Measurements from ENCODE around the gene USP25. TPM values are rescaled to one million over a fixed set of nuclear protein-coding genes. Genes with fewer than 3 reads are reported as not detected.

Gene USP25, protein sequence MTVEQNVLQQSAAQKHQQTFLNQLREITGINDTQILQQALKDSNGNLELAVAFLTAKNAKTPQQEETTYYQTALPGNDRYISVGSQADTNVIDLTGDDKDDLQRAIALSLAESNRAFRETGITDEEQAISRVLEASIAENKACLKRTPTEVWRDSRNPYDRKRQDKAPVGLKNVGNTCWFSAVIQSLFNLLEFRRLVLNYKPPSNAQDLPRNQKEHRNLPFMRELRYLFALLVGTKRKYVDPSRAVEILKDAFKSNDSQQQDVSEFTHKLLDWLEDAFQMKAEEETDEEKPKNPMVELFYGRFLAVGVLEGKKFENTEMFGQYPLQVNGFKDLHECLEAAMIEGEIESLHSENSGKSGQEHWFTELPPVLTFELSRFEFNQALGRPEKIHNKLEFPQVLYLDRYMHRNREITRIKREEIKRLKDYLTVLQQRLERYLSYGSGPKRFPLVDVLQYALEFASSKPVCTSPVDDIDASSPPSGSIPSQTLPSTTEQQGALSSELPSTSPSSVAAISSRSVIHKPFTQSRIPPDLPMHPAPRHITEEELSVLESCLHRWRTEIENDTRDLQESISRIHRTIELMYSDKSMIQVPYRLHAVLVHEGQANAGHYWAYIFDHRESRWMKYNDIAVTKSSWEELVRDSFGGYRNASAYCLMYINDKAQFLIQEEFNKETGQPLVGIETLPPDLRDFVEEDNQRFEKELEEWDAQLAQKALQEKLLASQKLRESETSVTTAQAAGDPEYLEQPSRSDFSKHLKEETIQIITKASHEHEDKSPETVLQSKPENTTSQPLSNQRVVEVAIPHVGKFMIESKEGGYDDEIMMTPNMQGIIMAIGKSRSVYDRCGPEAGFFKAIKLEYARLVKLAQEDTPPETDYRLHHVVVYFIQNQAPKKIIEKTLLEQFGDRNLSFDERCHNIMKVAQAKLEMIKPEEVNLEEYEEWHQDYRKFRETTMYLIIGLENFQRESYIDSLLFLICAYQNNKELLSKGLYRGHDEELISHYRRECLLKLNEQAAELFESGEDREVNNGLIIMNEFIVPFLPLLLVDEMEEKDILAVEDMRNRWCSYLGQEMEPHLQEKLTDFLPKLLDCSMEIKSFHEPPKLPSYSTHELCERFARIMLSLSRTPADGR
- 10 to 100 TPM; 43.2 to 58.0 TPM for total RNA-seq

DNA sequence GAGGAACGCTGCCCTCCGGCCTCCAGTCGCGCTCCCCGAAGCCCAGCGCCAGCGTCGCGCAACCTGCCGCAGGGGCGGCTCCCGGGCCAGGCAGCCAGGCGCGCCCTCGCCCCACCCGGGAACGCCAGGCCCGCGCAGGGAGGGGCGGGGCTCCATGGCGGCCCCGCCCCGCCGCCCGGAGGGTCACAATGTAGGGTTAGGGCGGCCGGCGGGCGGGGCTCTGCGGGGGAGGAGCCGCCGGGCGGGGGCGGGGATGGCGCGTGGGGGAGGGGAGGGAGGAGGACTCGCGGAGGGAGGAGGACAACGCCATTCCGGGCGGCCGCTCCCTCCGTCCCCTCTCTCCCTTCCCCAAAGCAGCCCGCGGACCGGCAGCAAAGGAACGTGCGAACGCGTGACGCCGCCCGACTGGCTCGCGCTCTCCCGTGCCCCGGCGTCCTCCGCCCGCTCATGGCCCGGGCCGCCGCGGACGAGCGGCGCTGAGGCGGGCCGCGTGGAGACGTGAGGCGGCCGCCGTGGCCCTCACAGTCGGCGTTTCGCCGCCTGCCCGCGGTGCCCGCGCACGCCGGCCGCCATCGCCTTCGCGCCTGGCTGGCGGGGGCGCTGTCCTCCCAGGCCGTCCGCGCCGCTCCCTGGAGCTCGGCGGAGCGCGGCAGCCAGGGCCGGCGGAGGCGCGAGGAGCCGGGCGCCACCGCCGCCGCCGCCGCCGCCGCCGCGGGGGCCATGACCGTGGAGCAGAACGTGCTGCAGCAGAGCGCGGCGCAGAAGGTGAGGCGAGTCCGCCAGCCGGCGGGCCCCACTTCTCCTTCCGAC lies at the start of gene USP25:
TSS of gene USP25 (plus strand) at position 309 of the 810 bp plus-strand sequence. CDS start at position 721, 412 bp downstream.
- Mint-ChIP-seq H3K9me3 (ENCODE audit: low read depth) (no peaks in the 10 kb centered on the region), H3K4me3 (peak within 1 kb of the TSS; percentile 91), H3K36me3 (peaks cover 2% of the 10 kb centered on the region), H3K4me1 (peaks cover 24% of the 10 kb centered on the region), H3K27ac (peak within 1 kb of the TSS; percentile 94), H3K27me3 (peaks cover 9% of the 10 kb centered on the region)
- CTCF ChIA-PET, result no interaction called here
- DNase-seq, result peak; percentile 90
- ATAC-seq, result peak; percentile 83

DNA sequence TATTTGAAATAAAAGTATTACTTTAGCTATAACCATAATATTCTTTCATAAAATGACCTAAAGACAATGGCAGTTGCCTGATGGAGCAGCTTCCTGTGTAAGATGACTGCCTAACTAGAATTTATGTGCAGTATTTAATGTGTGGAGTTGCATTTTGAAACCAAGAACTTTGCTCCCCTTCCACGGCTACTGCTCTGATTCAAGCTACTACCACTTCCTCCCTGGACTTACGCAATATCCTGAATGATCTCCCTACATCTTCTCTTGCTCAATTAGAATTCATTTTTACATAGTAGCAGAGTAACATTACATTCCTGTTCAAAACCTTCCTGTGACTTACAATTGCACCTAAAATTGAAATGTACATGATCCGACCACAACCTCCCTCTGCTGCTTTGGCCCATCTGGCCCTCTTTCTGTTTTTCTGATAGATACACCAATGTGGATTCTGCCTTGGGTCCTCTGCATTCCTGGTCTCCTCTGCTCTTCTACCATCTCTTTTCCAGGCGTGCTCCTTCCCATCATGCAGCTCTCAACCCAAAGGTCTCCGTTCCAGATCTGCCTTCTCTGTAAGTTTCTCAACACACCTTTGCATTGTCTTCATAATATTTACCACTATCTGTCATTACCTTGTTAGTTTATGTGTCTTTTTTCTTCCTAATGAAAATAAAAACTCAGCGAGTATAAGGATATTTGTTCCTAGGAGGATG lies 47.4 kb upstream of the USP25 start:
- Mint-ChIP-seq H3K9me3 (ENCODE audit: low read depth) (no peaks in the 10 kb centered on the region), H3K27ac (peak overlapping the region; percentile 20), H3K4me1 (peaks cover 12% of the 10 kb centered on the region), H3K36me3 (peaks cover 4% of the 10 kb centered on the region), H3K27me3 (no peaks in the 10 kb centered on the region), H3K4me3 (no peak overlapping the region)
- ATAC-seq, result peak; percentile 76
- DNase-seq, result peak; percentile 41
- CTCF ChIA-PET, result no interaction called here

DNA sequence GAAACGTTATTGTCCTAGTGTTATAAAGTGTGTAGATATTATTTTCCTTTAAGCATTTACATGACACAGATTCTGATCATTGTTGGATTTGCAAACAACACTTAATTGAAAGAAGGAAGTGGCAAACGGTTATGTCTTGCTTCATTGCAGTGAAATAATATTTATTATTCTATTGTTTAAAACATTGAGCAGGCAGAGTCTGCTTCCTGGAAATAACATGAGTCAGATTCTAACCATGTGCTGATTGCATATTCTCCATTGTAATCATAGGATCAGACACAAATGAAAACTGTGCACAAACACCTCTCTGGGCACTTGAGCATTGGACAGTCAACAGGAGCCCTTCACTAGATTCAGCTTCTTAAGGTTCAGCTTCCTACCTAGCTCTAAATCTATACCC lies 46.8 kb upstream of the USP25 start:
- H3K27me3 Mint-ChIP-seq, result no peaks in the 10 kb centered on the region
- no peak overlapping the region for H3K4me3 Mint-ChIP-seq
- peaks cover 12% of the 10 kb centered on the region for H3K4me1 Mint-ChIP-seq
- H3K36me3 Mint-ChIP-seq, result peaks cover 4% of the 10 kb centered on the region
- ATAC-seq, result no peak
- DNase-seq, result no peak
- H3K27ac Mint-ChIP-seq, result no peak overlapping the region
- no peaks in the 10 kb centered on the region for H3K9me3 Mint-ChIP-seq (ENCODE audit: low read depth)
- CTCF ChIA-PET, result no interaction called here

DNA sequence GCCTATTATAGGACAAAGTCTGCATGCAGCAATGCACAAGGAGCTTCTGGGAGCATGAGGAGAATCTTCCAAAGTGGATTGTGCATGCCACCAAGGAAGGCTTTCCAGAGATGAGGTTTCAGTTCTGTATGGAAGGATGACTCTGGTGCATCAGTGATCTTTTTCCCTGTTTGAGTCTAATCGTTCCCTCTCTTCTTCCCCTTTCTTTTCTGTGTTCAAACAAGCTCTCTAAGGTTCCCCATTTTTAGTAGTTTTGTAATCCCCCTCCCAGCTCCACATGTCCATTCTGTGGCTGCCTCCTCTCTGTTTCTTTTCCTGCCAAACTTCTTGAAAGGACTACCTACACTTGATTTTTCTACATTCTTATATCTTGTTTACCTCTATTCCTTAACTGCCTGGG lies 43.3 kb upstream of the USP25 start:
- DNase-seq, result no peak
- Mint-ChIP-seq H3K4me1 (peaks cover 21% of the 10 kb centered on the region), H3K4me3 (no peak overlapping the region), H3K27ac (no peak overlapping the region), H3K36me3 (peaks cover 4% of the 10 kb centered on the region), H3K9me3 (ENCODE audit: low read depth) (no peaks in the 10 kb centered on the region), H3K27me3 (no peaks in the 10 kb centered on the region)
- ATAC-seq, result no peak
- CTCF ChIA-PET, result interaction anchor here (1.6 kb wide), 1 partner anchor 18 kb away, joined by 3 read pairs; no protein-coding TSS in a partner anchor

DNA sequence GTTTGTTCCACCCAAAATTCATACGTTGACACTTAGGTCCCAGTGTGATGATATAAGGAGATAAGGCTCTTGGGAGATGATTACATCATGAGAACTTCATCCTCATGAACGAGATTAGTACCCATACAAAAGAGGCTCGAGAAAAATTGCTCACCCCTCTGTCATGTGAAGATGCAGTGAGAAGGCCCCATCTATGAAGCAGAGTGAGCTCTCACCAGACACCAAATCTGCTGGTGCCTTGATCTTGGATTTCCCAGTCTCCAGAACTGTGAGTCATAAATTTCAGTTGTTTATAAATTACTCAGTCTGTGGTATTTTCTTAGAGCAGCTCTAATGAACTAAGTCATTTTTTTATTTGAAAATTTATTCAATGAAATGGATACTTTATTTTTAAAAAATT lies 42.6 kb upstream of the USP25 start:
- no peaks in the 10 kb centered on the region for H3K27me3 Mint-ChIP-seq
- H3K9me3 Mint-ChIP-seq (ENCODE audit: low read depth), result no peaks in the 10 kb centered on the region
- H3K27ac Mint-ChIP-seq, result no peak overlapping the region
- ATAC-seq (no peak), DNase-seq (no peak)
- CTCF ChIA-PET, result interaction anchor here (1.6 kb wide), 1 partner anchor 17 kb away, joined by 3 read pairs; no protein-coding TSS in a partner anchor
- peaks cover 4% of the 10 kb centered on the region for H3K36me3 Mint-ChIP-seq
- peaks cover 18% of the 10 kb centered on the region for H3K4me1 Mint-ChIP-seq
- H3K4me3 Mint-ChIP-seq, result no peak overlapping the region

DNA sequence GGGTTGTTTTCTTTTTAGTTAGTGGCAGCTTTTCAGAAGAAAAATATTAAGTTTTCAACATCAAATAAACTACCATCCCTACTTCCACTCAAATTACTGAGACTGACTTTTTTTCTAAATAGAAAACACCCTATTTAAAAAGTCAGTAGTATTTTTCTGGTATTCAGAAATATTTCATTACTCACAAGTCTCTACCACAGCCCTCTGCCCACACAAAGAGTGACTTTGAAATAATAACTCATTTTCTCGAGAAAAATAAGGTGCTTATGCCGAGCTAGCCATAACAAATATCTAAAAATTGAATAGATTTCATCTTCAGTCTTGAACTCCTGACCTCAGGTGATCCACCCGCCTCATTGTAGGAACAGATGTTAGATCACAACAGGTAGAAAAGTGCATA lies 41.8 kb upstream of the USP25 start:
- Mint-ChIP-seq H3K9me3 (ENCODE audit: low read depth) (no peaks in the 10 kb centered on the region), H3K4me3 (no peak overlapping the region)
- DNase-seq, result no peak

DNA sequence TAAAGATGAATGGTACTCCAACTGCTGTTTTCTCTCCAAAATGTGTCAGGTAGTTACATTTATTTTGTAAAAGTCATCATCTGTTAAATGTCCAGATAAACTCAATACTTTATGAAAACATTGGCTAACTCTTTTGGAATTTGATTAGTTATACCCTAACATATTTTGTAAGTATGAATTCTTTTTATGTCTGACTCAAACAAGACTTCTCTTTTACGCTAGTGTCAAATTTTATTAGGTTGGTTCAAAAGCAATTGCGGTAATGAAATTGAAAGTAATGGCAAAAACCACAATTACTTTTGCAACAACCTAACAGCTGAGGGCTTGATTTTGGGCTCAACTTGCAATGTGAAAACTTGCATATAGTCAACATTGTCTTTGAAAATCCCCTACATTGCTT lies 41.0 kb upstream of the USP25 start:
- Mint-ChIP-seq H3K27me3 (no peaks in the 10 kb centered on the region), H3K27ac (no peak overlapping the region), H3K9me3 (ENCODE audit: low read depth) (no peaks in the 10 kb centered on the region), H3K4me3 (no peak overlapping the region), H3K4me1 (peaks cover 8% of the 10 kb centered on the region), H3K36me3 (peaks cover 4% of the 10 kb centered on the region)
- DNase-seq, result no peak
- ATAC-seq, result no peak
- CTCF ChIA-PET, result no interaction called here

More for the DNA sequence above, 41.8 kb upstream of the USP25 start:
- Mint-ChIP-seq H3K4me1 (peaks cover 11% of the 10 kb centered on the region), H3K27ac (no peak overlapping the region), H3K27me3 (no peaks in the 10 kb centered on the region), H3K36me3 (peaks cover 4% of the 10 kb centered on the region)
- no peak for ATAC-seq
- CTCF ChIA-PET, result no interaction called here

DNA sequence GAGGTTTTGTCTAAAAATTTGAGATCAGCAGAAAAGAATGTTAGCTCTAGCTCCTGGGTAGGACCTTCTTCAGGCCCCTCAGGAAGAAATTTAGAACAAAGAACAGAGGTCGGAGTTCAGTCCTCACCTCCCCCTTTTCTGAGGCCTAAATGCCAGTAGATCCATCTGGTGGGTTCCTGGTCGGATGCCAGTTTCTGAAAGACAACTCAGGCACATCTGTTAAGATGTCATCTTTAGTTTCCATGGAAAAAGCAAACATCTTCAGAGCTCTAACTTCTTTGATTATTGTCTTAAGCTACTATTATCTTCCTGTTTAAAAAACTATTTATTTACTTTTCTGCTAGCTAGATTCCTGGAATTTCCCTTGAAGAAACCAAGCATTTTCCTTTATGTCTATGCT lies 37.1 kb upstream of the USP25 start:
- DNase-seq (no peak), ATAC-seq (no peak)
- Mint-ChIP-seq H3K4me1 (peaks cover 8% of the 10 kb centered on the region), H3K27ac (no peak overlapping the region), H3K9me3 (ENCODE audit: low read depth) (peaks cover 2% of the 10 kb centered on the region), H3K36me3 (no peaks in the 10 kb centered on the region), H3K4me3 (no peak overlapping the region), H3K27me3 (no peaks in the 10 kb centered on the region)
- CTCF ChIA-PET, result no interaction called here

DNA sequence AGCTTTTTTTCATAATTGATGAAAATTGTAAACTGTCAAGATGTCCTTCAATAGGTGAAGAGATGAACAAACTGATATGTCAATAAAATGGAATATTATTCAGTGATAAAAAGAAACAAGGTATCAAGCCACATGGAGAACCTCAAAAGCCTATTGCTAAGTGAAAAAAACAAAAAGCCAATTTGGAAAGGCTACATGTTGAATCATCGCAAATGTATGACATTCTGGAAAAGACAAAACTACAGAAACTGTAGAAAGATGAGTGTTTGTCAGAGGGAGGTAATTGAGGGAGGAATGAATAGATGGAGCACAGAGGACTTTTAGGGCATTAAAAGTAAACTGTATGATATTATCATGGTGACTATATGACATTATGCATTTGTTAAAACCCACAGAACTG lies 34.5 kb upstream of the USP25 start:
- CTCF ChIA-PET, result no interaction called here
- H3K27me3 Mint-ChIP-seq, result no peaks in the 10 kb centered on the region
- H3K9me3 Mint-ChIP-seq (ENCODE audit: low read depth), result peaks cover 2% of the 10 kb centered on the region
- no peak overlapping the region for H3K4me3 Mint-ChIP-seq
- H3K27ac Mint-ChIP-seq, result no peak overlapping the region
- no peaks in the 10 kb centered on the region for H3K36me3 Mint-ChIP-seq
- DNase-seq (no peak), ATAC-seq (no peak)
- H3K4me1 Mint-ChIP-seq, result no peaks in the 10 kb centered on the region

DNA sequence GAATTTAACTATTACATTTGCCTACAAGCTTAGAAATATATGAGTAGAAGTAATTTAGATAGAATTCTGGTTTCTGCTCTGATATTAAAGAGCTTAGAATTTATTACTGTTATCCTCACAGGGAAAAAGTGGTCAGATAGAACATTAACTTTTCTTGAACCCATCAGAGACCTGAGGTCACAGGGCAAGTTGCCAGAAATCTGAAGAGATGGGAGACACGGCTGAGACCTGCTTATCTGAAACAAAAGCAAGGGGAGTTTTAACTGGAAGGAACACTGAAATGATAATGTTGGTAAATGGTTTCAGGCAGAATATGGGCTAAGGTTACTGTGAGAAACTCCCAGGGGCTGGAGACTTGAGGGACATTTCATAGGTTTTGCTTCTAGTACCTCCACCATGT lies 28.0 kb upstream of the USP25 start:
- Mint-ChIP-seq H3K4me3 (no peak overlapping the region), H3K27ac (no peak overlapping the region), H3K4me1 (no peaks in the 10 kb centered on the region), H3K9me3 (ENCODE audit: low read depth) (peaks cover 9% of the 10 kb centered on the region), H3K27me3 (no peaks in the 10 kb centered on the region), H3K36me3 (no peaks in the 10 kb centered on the region)
- CTCF ChIA-PET, result no interaction called here
- DNase-seq, result no peak
- no peak for ATAC-seq

DNA sequence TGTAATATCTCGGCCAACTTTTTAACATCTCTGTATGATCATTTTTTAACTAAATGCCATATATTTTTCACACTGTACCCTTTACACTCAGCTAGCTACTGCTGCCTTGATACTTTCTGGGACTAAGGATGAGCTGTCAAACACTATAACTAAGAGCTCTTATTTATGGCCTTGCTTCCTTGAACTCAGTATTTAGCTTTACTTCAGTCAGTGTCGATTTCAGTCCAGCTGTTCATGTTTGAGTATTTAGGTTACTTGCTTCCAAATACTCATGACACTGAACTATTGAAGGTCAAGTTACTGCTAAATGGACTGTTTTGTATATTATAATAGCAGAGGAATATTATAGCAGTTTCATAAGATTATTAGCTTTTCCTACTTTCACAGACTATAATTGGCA lies 25.9 kb upstream of the USP25 start:
- DNase-seq, result no peak
- ATAC-seq, result no peak
- no peaks in the 10 kb centered on the region for H3K27me3 Mint-ChIP-seq
- no peaks in the 10 kb centered on the region for H3K4me1 Mint-ChIP-seq
- no peak overlapping the region for H3K4me3 Mint-ChIP-seq
- no peak overlapping the region for H3K27ac Mint-ChIP-seq
- peaks cover 9% of the 10 kb centered on the region for H3K9me3 Mint-ChIP-seq (ENCODE audit: low read depth)
- no peaks in the 10 kb centered on the region for H3K36me3 Mint-ChIP-seq
- CTCF ChIA-PET, result interaction anchor here (1.3 kb wide), 1 partner anchor 17 kb away, joined by 3 read pairs; no protein-coding TSS in a partner anchor

DNA sequence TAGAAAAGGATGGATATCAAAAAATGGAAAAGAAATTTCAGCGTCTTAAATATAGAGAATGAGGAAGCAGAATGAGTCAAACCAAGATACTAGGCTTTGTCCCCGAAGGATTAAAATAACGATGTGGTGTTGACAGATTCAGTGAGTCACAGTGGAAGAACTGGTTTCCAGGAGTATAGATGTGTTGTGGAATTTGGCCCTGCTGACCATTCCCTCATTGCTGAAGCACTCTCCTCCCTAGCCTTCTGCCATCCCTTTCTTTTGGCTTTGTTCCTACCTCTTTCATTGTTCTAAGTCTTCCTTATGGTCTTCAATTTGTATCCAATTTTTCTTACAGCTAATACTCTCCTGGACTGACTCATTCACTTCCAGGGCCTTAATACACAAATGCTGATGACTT lies 23.1 kb upstream of the USP25 start:
- no peaks in the 10 kb centered on the region for H3K4me1 Mint-ChIP-seq
- ATAC-seq (no peak), DNase-seq (no peak)
- no peak overlapping the region for H3K4me3 Mint-ChIP-seq
- H3K27ac Mint-ChIP-seq, result no peak overlapping the region
- H3K27me3 Mint-ChIP-seq, result peaks cover 5% of the 10 kb centered on the region
- peaks cover 9% of the 10 kb centered on the region for H3K9me3 Mint-ChIP-seq (ENCODE audit: low read depth)
- H3K36me3 Mint-ChIP-seq, result no peaks in the 10 kb centered on the region
- CTCF ChIA-PET, result no interaction called here
